ENCODE data around the gene RASSF3. TPM values are rescaled to one million over a fixed set of nuclear protein-coding genes. Genes with fewer than 3 reads are reported as not detected.

The RASSF3 gene
- total RNA-seq, 2 donors from 2014 or later, result 13.5 to 21.3 TPM

DNA sequence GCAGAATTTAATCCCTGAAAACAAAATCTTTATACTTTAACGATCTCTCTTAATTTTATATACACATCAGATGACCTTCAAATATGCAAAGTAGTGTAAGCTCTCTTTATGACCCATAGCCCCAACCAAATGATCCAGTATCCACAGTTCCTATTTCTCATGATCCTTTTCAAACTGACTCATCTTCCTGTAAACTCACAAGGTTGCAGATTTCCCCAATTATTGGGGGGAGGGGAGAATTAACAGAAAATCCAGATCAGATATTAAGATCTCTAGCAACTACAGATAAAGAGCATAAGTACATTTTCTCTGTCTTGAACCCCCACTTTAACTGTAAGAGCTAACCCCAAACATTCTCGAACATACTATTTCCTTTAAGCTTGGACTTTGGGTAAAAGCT lies 136.4 kb downstream of the RASSF3 start:
- no peak overlapping the region for H3K27ac ChIP-seq
- DNase-seq, result no peak
- H3K36me3 ChIP-seq (replicated peaks in 1 of 2; ENCODE audit: insufficient read depth in 1 of 2, low read depth in 2 of 2), result peaks cover 0 to 3% of the 10 kb centered on the region in 2 donors

More for the DNA sequence above, 136.4 kb downstream of the RASSF3 start:
- H3K4me3 ChIP-seq, result no peak overlapping the region
- TF ChIP-seq CTCF (IDR thresholded peaks at IDR 0.05), result no peak
- TF ChIP-seq POLR2A (IDR thresholded peaks at IDR 0.05), result no peak
- no peak for ATAC-seq
- intact Hi-C loops (cut with DNase I), result no loop called here
- H3K4me1 ChIP-seq, result peaks cover 14% of the 10 kb centered on the region
- H3K27me3 ChIP-seq, result no peaks in the 10 kb centered on the region
- H3K9me3 ChIP-seq, result no peaks in the 10 kb centered on the region
- WGBS, 2 donors, result 71 to 84% methylated on average over 2 of the region's 2 CpGs

MicroRNAs encoded within 50 kb of the gene (microRNA counts, 767-probe panel; counts per million panel counts)
- microRNA hsa-miR-548c-3p (0 to 736 counts per million in 2 donors), microRNA hsa-miR-548c-5p (0 to 736 counts per million in 2 donors), microRNA hsa-miR-548z (0 to 736 counts per million in 2 donors)

Small RNA genes within 50 kb of the gene (microRNA-seq; reads per million reads assigned to microRNA genes)
- gene MIR548C (ENCODE audit: borderline number of aligned reads in 2 of 2, borderline replicate concordance in 2 of 2), result 0 reads per million in 2 donors
- 0 reads per million in 2 donors for gene MIR548Z (ENCODE audit: borderline number of aligned reads in 2 of 2, borderline replicate concordance in 2 of 2)

Small RNA genes within 50 kb of the gene (small RNA-seq; reads per million reads assigned to genes)
- gene MIR548C (not detected), gene MIR548Z (not detected), gene RF00137 (not detected)

Other genes starting within 250 kb of the RASSF3 start
- gene C12orf56, start 219.7 kb upstream of the RASSF3 start, total RNA-seq, result not detected
- gene XPOT, start 206.1 kb upstream of the RASSF3 start, total RNA-seq, result 10 to 100 TPM; 27.7 to 45.7 TPM
- 10 to 100 TPM; 11.2 to 14.8 TPM for gene TBK1, start 158.4 kb upstream of the RASSF3 start, total RNA-seq
- gene GNS, start 148.9 kb downstream of the RASSF3 start, total RNA-seq, result 10 to 100 TPM; 29.3 to 43.1 TPM
- 10 to 100 TPM; 68.7 to 91.0 TPM for gene TBC1D30, start 214.2 kb downstream of the RASSF3 start, total RNA-seq

Measured in body of pancreas (tissue), 4 donors.